CD4-positive, alpha-beta T cell treated with Interleukin-4 for 1 hour (primary cell): ENCODE data around the gene LRRC75B.

Experiments used
- DNase-seq, 2 donors: peaks; one replicate each; pipeline ENCODE4 v3.0.0-alpha.2; 2020 to 2022

The LRRC75B gene

DNA sequence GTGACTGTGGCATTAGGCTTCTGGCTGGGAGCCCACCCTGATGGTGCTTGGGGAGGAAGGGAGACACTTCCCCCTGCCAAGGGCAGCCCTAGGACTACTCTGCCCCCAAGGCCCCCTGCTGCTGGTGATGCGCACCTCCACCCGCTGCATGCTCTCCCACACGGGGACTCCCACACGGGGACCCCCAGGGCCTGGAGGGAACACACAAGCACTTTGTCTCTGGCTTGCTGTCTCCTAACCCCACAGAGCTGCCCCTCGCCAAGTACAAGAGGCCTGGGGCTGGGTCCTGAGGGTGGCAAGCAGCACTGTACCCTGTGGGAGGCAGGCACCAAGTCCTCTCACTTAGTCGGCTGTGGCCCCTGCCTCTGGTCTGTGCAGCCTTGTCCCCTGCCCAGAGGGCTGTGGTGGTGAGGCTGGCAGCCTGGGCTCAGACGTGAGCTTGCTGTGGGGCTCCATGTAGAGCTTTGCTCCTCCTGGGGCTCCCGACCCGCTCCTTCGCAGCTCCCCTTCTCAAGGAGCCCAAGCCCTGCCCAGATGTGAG lies 7.9 kb downstream of the LRRC75B start:
- no peak for DNase-seq

DNA sequence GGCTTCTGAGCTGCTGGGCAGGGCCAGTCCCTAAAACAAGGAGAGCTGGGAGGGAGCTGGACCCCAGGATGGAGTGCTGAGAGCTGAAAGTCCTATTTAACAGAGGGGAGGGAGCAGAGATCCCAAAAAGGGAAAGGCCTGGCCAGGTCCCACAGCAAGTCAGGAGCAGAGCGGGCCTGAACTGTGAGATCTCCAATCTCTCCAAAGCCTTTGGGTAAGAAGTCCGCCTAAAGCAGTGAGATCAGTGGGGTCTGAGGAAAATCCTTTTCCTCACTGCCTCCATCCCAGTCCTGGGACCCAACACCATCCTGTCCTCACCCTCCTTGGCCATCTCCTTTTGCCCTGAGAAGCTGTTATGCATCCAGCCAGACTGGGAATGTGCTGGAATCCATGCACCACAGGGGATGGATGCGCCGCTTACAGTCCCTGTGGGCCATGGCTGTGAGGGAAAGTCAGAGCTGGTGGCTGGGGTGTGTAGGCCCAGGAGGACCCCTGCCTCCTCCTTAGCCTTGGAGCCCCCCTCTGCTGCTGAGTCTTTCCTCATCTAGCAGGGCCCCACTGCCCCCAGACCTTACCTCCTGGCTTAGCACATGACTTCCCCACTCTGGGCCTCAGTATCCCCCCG lies 8.6 kb downstream of the LRRC75B start:
- DNase-seq: no peak

DNA sequence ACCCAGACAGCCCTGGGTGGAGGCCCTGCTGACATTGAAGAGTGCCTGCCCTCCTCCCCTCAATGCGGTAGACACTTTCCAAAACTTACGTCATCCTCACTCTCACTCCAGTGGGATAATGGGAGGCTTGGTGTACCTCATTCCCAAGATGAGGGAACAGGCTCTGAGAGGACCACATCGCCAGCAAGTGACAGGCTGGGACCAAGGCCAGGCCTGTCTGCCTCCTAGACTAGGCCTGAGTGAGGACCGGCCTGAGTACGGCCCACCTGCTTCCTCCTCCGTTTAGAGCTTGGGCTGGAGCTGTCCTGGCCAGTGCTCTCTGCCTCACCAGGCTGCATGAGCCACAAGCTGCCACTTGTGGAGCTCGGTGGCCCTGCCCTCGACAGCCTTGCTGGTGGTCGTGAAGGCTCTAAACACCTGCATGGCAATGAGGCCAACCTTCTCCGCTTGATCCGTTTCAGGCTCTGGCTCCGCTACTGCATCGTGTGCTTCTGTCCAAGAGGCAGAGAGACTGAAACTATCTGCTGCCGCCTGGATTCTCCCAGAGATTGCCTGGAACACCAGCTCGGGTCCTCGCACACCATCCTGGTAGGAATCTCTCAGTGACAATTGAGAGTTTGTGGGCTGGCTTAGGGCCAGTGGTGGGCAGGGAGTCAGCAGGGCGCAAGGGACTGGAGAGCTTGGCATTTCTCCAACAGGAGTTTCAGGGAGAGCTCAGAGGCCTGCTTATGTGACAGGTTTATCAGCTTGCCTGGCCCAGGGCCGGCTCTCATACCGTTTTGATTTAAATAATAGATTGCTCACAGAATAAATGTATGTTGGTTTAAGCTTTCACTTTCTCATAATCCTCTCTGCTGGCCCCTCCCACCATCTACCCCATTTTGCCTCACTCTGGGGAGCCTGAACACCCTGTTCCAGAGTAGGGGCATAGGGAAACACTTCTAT lies 9.4 kb downstream of the LRRC75B start:
- no peak for DNase-seq

DNA sequence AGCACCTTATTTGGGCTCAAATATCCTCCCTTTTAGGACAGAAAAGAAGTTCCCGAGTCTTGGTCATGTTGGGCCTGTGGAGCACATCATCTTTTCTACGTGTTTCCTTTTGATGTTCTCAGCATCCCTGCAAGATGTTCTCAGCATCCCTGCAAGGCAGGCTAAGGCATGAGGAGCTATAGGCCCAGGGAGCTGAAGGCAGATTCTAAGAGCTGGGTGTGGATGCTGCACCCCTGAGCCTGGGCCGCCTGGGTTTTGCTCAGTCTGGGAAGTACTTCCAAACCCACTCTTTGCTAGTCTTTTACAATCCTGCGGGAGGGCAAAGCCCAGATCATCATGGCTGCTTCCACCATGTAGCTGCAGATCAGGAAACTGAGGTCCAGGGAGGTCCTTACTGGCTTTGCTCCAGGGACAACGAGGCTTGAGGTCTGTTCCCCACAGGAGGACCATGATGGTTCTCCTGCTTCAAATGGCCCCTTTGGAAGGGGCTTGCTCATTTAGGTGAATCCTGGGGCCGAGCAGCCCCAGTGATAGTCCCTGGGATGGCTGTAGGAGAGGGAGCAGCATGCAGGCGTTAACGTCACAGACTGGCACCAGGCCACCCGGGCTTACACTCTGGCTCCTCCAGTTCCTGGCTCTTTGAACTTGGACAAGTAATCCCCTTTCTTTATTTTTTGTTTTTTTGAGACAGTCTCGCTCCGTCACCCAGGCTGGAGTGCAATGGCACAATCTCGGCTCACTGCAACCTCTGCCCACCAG lies 10.6 kb downstream of the LRRC75B start:
- no peak for DNase-seq

DNA sequence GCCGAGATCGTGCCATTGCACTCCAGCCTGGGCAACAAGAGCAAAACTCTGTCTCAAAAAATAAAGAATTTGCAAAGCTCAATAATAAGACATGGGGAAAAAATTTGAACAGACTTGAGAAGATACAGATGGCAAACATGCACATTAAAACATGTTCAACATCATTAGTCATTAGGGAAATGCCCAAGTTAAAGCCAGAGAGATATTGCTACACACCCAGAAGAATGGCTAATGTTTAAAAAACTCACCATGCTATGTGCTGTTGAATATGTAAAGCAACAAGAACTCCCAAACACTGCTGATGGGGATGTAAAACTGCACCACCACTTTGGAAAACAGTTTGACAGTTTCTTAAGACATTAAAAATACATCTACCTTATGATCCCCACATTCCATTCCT lies 12.6 kb downstream of the LRRC75B start:
- DNase-seq: no peak

DNA sequence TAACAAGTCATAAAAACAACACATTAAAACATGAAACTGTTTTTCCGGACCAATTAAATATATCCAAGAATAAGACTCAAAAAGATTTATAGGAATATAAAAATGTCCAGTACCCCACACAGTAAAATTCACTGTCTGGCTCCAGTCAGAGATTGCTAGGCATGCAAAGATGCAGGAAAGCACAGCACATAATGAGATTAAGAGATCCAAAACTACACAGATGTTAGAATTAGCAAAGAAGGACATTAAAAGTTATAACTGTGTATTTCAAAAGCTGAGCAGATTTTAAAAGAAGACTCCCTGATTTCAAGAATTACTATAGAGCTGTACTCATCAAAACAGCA lies 13.6 kb downstream of the LRRC75B start:
- DNase-seq: no peak

DNA sequence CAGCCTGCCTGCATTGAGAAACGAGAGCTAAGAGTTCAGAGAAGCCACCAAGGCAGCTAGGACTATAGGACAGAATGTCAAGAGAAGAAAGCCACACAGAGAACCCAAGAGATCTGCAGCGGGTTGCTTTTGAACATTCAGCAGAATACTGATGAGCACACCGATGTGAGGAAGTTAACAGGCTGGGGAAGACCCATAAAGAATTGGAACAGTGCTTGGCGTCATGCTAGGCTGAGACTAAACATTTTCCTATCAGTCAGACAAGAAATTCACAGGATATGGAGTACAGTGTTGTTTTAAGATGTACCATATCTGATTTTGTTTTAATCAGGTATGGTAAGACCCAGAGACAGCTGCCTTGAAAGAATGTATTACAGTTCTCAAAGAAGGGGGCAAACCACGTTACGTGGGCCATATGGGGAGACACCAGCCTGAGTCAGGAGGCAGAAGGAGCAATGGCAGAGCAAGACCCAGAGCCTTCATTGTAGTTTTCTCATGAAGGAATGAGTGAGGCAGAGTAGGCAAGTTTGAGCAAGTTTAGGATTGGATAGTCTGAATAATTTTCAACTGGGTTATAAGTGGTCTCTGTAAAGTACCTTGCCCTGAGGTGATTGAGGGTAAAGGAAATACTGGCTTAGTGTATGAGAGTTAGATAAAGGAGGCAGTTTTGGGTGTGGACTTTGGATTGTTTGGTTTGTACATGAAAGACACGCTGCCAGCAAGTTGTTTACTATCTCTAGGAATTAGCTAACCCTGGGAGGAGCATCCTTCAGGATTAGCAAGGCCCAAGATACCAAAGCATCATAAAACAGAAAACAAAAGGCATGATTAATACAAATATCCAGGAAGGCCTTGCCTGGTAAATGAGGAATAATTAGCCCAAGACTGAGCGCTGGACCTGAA lies 14.3 kb downstream of the LRRC75B start:
- DNase-seq: no peak

DNA sequence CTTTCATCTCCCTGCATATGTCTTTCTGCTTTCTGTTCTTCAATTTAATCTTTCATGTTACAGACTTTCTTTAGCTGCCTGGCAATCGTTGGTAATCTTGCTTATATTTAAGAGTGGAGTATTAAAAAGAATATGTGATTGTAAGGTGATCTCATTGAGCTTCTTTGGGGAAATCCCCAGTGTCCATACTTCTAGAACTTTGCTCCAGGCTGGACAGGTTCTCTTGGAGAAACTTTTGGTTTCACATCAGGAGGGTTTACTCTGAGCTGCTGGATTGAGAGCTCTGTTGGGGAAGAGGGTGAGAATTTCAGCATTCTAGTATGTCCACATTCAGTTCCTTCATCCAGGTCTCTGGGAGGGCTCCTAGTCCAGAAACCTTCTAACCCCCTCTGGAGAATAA lies 16.1 kb downstream of the LRRC75B start:
- no peak for DNase-seq

DNA sequence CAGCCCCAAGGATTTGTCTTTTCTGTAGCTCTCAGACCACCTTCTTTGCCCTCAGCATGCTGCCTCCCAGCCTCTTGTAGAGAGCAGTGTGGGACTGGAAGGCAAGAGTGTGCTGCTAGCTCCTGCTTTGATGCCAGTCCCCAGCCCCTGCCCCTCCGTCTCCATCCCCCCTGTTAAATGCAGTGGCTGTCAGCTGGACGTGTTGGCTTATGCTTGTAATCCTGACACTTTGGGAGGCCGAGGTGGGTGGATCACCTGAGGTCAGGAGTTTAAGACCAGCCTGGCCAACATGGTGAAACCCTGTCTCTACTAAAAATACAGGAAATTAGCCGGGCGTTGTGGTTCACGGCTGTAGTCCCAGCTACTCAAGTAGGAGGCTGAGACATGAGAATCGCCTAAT lies 21.6 kb downstream of the LRRC75B start:
- no peak for DNase-seq

DNA sequence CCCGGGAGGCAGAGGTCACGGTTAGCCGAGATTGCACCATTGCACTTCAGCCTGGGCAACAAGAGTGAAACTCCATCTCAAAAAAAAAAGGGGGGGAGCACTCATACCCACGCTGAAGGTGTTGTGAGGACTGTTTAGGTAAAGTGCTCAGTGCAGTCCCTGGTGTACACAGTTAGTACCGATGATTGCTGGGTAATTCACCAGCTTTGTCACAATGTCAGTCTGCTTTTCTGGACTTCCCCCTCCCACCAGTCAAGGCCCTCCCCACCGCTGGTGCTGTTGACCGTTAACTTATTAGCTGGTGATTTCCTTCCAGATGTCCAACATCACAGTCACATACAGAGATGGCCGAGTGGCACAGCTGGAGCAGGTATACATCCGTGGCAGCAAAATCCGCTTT lies 25.2 kb downstream of the LRRC75B start:
- DNase-seq: no peak

DNA sequence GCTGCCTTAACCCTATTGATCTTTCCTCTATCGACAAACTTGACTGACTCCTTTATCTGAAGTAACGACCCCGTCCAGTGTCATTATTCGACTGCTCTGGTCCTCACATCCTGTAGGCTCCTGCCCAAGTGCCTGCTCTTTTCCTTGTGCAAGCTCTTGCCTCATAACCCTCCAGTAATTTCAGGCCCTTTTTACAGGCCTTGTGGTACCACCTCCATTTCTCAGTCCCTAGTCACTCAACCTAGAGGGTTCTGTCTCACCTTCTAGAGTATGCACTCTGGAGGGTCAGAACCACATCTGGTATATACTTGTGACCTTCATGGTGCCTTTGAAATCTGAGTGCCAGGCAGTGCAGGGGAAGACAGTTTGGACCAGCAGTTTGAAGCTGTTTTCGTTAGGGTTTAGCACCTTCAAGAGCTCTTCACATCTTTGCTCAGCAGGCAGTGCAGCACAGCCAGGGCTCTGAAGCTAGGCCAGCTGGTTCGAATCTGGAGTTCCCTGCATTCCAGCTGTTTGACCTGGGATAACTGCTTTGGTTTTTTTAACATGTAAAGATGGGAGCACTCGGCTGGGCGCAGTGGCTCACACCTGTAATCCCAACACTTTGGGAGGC lies 25.9 kb downstream of the LRRC75B start:
- DNase-seq: no peak

DNA sequence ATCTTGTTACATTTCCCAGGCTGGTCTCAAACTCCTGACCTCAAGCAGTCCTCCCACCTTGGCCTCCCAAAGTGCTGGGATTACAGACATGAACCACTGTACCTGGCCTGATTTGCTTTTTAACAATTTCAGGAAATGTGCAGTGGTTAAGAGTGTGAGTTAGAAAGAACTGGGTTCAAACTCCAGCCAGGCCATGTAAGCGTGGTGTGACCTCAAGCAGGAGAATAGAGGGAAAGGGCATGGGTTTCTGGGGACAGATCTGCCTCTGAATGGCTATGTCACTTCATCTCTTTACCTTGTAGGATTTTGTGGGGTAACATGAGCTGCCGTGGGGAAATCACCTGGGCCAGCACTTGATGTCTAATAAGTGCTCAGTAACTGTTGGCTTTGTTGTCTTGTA lies 27.8 kb downstream of the LRRC75B start:
- DNase-seq: no peak

DNA sequence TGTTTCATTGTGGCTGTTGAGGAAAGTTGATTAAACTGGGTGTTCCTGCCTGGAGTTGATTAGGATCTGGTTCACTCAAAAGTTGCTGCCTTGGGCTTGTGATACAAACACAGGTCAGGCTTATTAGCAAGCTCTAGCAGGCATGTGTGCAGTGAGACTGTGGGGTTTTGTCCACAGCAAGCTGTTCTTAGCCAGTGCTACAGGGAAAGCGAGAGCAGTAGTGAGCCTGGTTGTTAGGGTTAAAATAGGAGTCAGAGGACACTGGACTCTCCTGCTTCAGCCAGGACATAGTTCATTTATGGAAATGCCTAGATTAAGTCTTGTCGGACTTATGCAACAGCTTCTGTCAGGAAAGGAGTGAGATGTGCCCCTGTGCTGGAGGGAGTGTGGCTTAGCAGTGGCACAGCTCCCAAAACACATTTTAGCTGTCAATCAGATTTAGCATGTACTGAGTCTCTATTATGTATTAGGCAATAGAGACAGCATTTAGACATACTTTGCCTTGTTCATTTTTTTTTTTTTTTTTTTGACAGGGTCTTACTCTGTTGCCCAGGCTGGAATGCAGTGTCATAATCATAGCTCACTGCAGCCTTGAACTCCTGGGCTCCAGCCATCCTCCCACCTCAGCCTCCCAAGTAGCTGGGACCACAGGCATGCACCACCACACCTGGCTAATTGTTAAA lies 28.4 kb downstream of the LRRC75B start:
- DNase-seq: no peak

DNA sequence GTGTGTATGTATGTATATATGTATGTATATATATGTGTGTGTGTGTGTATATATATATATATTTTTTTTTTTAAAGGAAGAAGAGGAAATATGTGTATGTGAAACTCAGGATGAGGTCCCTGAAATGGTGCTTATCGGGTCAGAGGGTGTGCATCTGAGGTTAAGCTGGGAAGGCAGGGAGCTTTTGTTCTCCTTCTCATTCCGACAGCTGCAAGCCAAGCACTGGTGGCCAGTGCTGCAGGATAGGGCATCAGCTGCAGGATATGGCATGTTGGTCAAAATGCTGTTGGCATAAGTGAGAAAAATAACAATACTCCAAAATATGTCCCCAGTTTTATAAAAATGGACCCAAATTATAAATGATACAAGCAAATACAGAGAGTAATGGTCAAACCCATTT lies 29.6 kb downstream of the LRRC75B start:
- DNase-seq: no peak

DNA sequence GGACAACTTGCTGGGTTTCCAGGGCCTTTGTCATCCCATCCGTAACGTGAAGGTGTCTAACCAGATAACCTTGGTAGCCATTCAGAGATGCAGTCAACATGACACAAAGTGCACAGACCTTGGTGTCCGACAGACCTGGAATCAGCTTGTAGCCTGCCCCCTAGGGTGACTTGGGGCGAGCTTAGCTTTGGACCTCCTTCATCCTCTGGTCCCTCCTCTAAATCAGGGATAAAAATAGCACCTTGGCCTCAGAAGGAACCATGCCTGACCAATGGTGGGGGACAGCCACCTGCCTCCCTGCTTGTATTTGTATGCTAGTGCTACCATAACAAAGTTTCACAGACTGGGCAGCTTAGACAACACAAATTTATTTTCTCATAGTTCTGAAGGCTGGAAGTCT lies 33.4 kb downstream of the LRRC75B start:
- DNase-seq: no peak

DNA sequence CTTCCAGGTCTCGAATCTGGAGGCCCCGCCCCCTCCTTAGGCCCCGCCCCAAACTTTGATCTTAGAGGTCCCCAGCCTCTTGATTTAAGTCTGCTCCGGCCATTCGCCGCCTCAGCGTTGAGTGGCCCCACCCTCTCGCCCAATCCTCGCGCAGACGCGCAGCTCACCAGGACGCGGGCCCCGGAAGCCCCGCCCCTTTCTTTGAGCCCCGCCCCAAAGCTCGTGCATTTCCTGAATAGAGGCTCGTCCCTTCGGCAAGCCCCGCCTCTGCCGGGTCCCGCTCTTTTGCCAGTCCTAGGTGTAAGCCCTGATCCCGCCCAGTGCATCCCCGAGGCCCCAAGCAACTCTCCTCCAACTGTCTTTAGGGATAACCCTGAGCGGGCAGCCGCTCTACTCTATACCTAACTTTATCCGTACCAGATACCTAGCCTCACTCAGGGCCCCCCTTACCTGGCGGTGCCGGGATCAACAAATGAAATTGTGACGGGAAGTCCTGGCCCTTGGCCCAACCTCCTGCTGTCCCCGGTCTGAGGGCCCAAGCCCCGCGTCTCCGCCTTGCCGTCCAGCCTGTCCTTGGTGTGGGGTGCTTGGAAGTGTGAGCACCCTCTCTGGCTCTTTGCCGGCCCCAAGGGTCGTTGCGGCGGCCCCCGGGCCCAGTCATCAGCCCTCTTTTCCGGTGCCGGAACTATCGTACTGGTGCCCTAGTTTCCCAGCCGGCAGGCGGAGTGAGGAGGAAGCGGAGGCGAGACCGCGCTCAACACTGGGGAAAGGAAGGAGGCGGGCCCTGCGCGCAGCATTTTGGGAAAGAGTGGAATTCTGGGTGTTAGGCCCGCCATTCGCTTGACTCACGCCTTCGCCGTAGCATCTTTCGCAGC lies 37.5 kb downstream of the LRRC75B start, which contains the start of gene SNRPD3:
SNRPD3 (plus strand) TSS at position 835 of the 875 bp plus-strand sequence. CDS start 1,676 bp downstream, outside the sequence.
- DNase-seq: peak; percentile 100

DNA sequence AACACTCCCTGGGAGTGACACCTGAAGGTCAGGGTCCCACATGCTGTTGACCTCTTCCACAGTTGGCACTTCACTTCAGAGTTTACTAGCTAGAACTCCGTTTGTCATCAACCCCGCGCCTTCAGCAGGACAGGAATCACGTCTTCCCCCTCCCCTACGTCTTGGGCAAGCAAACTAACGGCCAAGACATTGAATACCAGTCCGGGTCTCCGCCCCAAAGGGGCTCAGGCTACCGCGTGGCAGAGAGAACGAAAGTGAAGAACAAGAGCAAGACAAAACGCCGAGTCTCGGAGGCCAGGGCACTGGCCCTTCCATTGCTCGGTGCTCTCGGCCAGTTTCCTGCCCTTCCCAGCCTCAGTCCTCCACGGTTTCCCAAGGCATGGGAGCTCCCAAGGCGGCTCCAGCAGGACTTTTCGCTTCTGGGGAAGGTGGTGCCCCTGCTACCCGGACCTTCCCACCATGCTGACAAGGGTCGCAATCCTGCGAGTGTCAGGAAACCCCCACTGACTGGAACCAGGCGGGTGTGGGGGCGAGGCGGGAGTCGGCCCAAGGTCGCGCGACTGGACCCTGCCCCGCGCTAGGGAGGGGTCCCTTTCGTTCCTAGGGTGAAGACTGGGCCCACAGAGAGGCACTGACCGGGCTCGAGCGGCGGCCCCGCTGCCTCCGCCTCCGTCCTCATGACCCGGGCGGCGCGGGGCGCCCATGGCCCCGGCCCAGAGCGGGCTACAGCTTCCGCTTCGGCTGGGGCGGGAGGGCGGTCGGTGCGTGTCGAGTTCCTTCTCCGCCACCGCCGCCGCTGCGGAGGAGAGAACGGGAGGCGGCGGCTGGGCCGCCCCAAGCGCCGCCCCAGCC lies 38.3 kb downstream of the LRRC75B start, which contains the start of gene GUCD1:
GUCD1 (minus strand) TSS at position 826 of the 852 bp plus-strand sequence; CDS start at position 679, 147 bp downstream.
- peak in 1 of 2 donors; percentile 25 for DNase-seq

DNA sequence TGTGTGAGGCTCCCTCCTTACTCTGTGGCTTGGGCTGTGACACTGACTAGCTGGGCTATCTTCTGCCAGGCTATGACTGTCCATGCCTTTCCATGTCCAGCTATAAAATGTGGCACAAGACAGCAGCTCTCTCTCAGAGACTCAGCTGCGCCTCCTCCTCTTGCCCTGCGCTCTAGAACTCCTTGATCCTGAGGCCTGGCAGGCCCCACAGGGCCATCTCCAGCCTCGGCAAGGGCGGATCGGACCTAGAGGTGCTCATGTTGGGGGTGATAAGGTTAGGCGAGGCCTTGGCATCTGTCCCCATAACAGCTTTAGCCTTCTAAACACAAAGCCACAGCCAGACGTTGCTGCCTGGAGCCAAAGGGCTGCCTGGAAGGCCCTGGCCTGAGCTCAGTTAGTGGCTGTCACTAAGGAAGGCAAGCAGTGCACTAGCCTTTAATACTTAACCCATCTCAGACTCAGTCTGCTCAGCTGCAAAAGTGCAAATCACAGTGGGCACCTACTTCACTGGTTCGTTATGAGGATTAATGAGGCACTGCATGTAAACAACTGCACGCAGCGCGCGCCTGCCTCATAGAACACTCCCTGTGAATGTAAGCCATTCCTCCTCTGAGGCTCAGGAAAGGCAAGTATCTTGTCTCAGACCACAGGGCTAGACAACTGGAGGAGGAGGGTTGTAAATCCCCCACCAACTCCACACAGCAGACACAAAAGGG lies 39.1 kb downstream of the LRRC75B start:
- DNase-seq: no peak
